Measurements from ENCODE around the gene TMEFF2. TPM values are rescaled to one million over a fixed set of nuclear protein-coding genes. Genes with fewer than 3 reads are reported as not detected.
A peak's percentile ranks its signal among the peaks of the same experiment; 100 is the strongest.

The TMEFF2 gene
- total and polyA plus RNA-seq, 2 of the 4 experiments (the other 2 are of a cell fraction), result 1.3 to 3.0 TPM

- DNase-seq (peak; percentile 63), ATAC-seq (ENCODE audit: low read depth) (no peak)
- Histone ChIP-seq H2BK15ac (ENCODE audit: low read depth, low read length) (no peak overlapping the region), H3K4ac (ENCODE audit: low read depth, low read length) (no peak overlapping the region), H3K4me1 (ENCODE audit: control insufficient read depth, insufficient read depth, low read length) (no peaks in the 10 kb centered on the region), H3K79me1 (ENCODE audit: low read depth in 1 of 2, low read length in 2 of 2) (no peaks in the 10 kb centered on the region), H2AK5ac (ENCODE audit: low read depth, low read length) (no peak overlapping the region), H3K27me3 (ENCODE audit: control insufficient read depth, insufficient read depth, low read length) (no peaks in the 10 kb centered on the region), H3K9me3 (ENCODE audit: control insufficient read depth, insufficient read depth, low read length) (no peaks in the 10 kb centered on the region), H3K14ac (replicated peaks; ENCODE audit: low read depth, low read length) (no peak overlapping the region), H2BK120ac (ENCODE audit: low read depth, low read length) (no peak overlapping the region), H3K4me2 (ENCODE audit: low read depth, low read length) (no peak overlapping the region), H4K91ac (ENCODE audit: insufficient read depth, low read depth, low read length) (no peak overlapping the region), H3K27ac (ENCODE audit: insufficient read depth, low read length) (no peak overlapping the region), H4K20me1 (ENCODE audit: insufficient read depth, low read length) (no peaks in the 10 kb centered on the region), H3K56ac (ENCODE audit: extremely low read depth, insufficient read depth, low read length) (no peak overlapping the region), H3K18ac (ENCODE audit: low read depth, low read length) (no peak overlapping the region), H3K4me3 (ENCODE audit: insufficient read depth, low read depth, low read length) (no peak overlapping the region), H3K9ac (ENCODE audit: low read depth, low read length) (no peak overlapping the region), H2AK9ac (replicated peaks; ENCODE audit: low read depth, low read length, poor library complexity) (no peak overlapping the region), H2BK20ac (ENCODE audit: low read depth, low read length) (no peak overlapping the region), H3K36me3 (ENCODE audit: control insufficient read depth, insufficient read depth, low read length) (no peaks in the 10 kb centered on the region), H3K9me1 (ENCODE audit: insufficient read depth, low read length) (no peaks in the 10 kb centered on the region), H4K8ac (ENCODE audit: low read depth in 2 of 2, low read length in 2 of 2) (no peak overlapping the region), H2BK5ac (ENCODE audit: low read depth, low read length, poor library complexity, severe bottlenecking) (no peak overlapping the region), H4K5ac (ENCODE audit: low read depth, low read length) (no peak overlapping the region), H2AFZ (replicated peaks; ENCODE audit: low read length, poor library complexity) (no peak overlapping the region), H3K23ac (ENCODE audit: low read depth, low read length) (no peak overlapping the region)
- in situ Hi-C loops (cut with MboI; ENCODE audit: low sequenced_read_pairs), result no loop called here
- dilution Hi-C loops (cut with HindIII; ENCODE audit: low sequenced_read_pairs, unreplicated experiment), result no loop called here
- intact Hi-C loops (cut with micrococcal nuclease), result no loop called here
- no CpG with 5 or more reads among the region's 2 CpGs for WGBS, 2 experiments (ENCODE audit: extremely low coverage in 2 of 2, insufficient read length in 1 of 2)
- TF ChIP-seq CTCF (conservative IDR thresholded peaks at IDR 0.05; ENCODE audit: low read depth, low read length), result no peak
- no peak for TF ChIP-seq CHD1 (IDR thresholded peaks at IDR 0.05; ENCODE audit: low read depth, low read length)
- BruUV-seq (replicated peaks), result no TSS peak
- ChIA-PET CTCF (interaction anchor here (0.6 to 0.7 kb wide), 2 partner anchors 17 to 257 kb away, joined by 3 to 6 read pairs; no protein-coding TSS in a partner anchor), POLR2A (ENCODE audit: unreplicated experiment) (no interaction called here)
Observed at GRCh38 chr2:192243488-192243887, 48.8 kb upstream of the TMEFF2 start.

Data from IMR-90 (cell line).